ENCODE results near the gene LHFPL3.

GRCh38 chr7:104410742-104411141 is 82.3 kb downstream of the LHFPL3 start:
- TF ChIP-seq CTCF (IDR thresholded peaks at IDR 0.05) (no peak), POLR2A (IDR thresholded peaks at IDR 0.05) (no peak)
